ENCODE measurements around the gene NLRP11.

Gene NLRP11

GRCh38 chr19:55831846-55832245 lies at the start of gene NLRP11:
TSS of gene NLRP11 (minus strand) at chr19:55831999. CDS start at chr19:55818174, 13,825 bp downstream.
- DNase-seq: no peak

GRCh38 chr19:55877211-55877610 lies 45.4 kb upstream of the NLRP11 start:
- no peak for DNase-seq

- no peak for DNase-seq
These were observed 38.9 kb upstream of the NLRP11 start for GRCh38 chr19:55870736-55871135.

GRCh38 chr19:55867101-55867500 lies 35.3 kb upstream of the NLRP11 start:
- DNase-seq: no peak

- DNase-seq: no peak
These were observed 34.7 kb upstream of the NLRP11 start for GRCh38 chr19:55866521-55866920.

GRCh38 chr19:55858969-55859368 lies 27.2 kb upstream of the NLRP11 start:
- DNase-seq: no peak

GRCh38 chr19:55858401-55858800 lies 26.6 kb upstream of the NLRP11 start:
- DNase-seq: no peak

GRCh38 chr19:55857974-55858373 lies 26.2 kb upstream of the NLRP11 start:
- DNase-seq: no peak

GRCh38 chr19:55857149-55857548 lies 25.4 kb upstream of the NLRP11 start:
- no peak for DNase-seq

- no peak for DNase-seq
These were observed 23.4 kb upstream of the NLRP11 start for GRCh38 chr19:55855160-55855559.

GRCh38 chr19:55838906-55839305 lies 7.1 kb upstream of the NLRP11 start:
- DNase-seq: no peak

GRCh38 chr19:55838251-55838650 lies 6.5 kb upstream of the NLRP11 start:
- no peak for DNase-seq

GRCh38 chr19:55836340-55836739 lies 4.5 kb upstream of the NLRP11 start, which contains the start of gene NLRP4:
TSS of gene NLRP4 (plus strand) at chr19:55836540. CDS start at chr19:55852081, 15,541 bp downstream.
- no peak for DNase-seq

GRCh38 chr19:55832676-55833075 lies 877 bp upstream of the NLRP11 start:
- no peak for DNase-seq

GRCh38 chr19:55830656-55831055 lies 1.1 kb downstream of the NLRP11 start:
- no peak for DNase-seq

GRCh38 chr19:55820037-55820436 lies 11.8 kb downstream of the NLRP11 start:
- no peak for DNase-seq

- no peak for DNase-seq
These were observed 17.9 kb downstream of the NLRP11 start for GRCh38 chr19:55813906-55814305.

GRCh38 chr19:55812449-55812848 lies 19.4 kb downstream of the NLRP11 start:
- no peak for DNase-seq

GRCh38 chr19:55811340-55811739 lies 20.5 kb downstream of the NLRP11 start:
- DNase-seq: no peak

- no peak for DNase-seq
These were observed 22.3 kb downstream of the NLRP11 start for GRCh38 chr19:55809381-55810058.

- no peak for DNase-seq
These were observed 29.5 kb downstream of the NLRP11 start for GRCh38 chr19:55802281-55802680.

- DNase-seq: no peak
These were observed 30.4 kb downstream of the NLRP11 start for GRCh38 chr19:55801416-55801815.

- DNase-seq: no peak
These were observed 36.8 kb downstream of the NLRP11 start for GRCh38 chr19:55795021-55795420.

GRCh38 chr19:55781112-55781511 lies 50.7 kb downstream of the NLRP11 start:
- no peak for DNase-seq

GRCh38 chr19:55778331-55778730 lies 53.5 kb downstream of the NLRP11 start:
- no peak for DNase-seq

All from stimulated activated naive CD4-positive, alpha-beta T cell treated with Interleukin-2 at 50 U/mL for 16 hours (primary cell).